ENCODE measurements around the gene FGR.

The FGR gene

DNA sequence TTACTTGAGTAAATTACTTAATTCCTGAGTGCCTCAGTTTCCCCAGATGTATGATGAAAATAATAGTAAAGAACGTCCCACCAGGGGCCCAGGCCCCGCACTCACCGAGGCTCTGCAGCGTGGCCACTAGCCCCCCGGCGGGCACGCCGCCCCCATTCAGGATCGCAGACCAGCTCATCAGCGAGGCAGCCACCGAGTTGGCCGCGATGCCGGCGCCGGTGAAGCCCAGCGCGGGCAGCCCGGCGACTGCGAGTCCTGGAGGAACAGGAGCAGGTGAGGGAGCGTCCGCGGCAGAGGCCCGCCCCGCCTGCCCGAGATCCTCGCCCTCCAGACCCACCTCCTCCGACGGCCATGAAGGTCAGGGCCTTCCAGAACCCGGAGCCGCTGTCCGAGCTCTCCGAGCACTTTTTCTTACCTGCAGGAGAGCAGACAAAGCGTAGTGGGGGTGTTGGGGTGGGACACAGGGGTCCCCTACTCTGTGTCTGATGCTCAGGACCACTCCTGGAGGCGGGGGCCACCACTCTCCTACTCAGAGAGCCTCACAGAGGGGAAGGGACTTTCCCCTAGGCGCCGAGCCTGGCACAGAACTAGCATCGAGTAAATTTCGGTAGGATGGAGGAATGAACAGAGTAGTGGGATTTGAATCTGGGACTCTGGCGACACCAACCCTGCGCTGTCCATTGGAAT, 33.3 kb upstream of the FGR start:
- Histone ChIP-seq H3K9me3 (ENCODE audit: control insufficient read depth, low read depth, low read length) (no peaks in the 10 kb centered on the region), H3K9ac (ENCODE audit: low read length) (no peak overlapping the region), H3K4me3 (ENCODE audit: low read length) (no peak overlapping the region), H3K36me3 (ENCODE audit: control insufficient read depth, low read depth, low read length) (no peaks in the 10 kb centered on the region), H3K27me3 (ENCODE audit: control insufficient read depth, insufficient read depth, low read length) (peaks cover 11% of the 10 kb centered on the region), H3K27ac (ENCODE audit: low read length) (no peak overlapping the region), H3K4me1 (ENCODE audit: control insufficient read depth, low read depth, low read length) (peaks cover 13% of the 10 kb centered on the region)

GRCh38 chr1:27666791-27667254, 31.8 kb upstream of the FGR start:
- no peak overlapping the region for H3K9ac ChIP-seq (ENCODE audit: low read length)
- peaks cover 11% of the 10 kb centered on the region for H3K4me1 ChIP-seq (ENCODE audit: control insufficient read depth, low read depth, low read length)
- no peak overlapping the region for H3K27ac ChIP-seq (ENCODE audit: low read length)
- no peaks in the 10 kb centered on the region for H3K36me3 ChIP-seq (ENCODE audit: control insufficient read depth, low read depth, low read length)
- H3K9me3 ChIP-seq (ENCODE audit: control insufficient read depth, low read depth, low read length), result no peaks in the 10 kb centered on the region
- H3K4me3 ChIP-seq (ENCODE audit: low read length), result no peak overlapping the region
- H3K27me3 ChIP-seq (ENCODE audit: control insufficient read depth, insufficient read depth, low read length), result peaks cover 11% of the 10 kb centered on the region

DNA sequence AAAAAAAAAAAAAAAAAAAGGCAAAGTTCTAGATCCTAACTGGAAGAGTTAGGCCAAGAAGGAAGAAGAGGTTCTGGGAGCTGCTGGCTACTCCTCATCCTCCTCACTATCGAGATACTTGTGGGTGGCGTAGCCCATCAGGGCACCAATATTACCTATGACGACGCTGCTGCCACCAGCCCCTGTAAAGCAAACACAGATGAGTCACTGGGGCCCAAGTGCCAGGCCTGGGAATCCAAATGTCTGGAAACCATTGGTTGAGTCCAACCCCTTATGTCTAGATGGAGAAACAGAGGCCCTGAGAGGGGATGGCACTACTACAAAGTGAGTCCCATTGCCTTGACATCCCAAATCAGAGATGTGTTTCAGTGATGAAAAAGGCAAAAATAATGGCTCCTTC, 31.3 kb upstream of the FGR start:
- H3K36me3 ChIP-seq (ENCODE audit: control insufficient read depth, low read depth, low read length), result no peaks in the 10 kb centered on the region
- H3K27ac ChIP-seq (ENCODE audit: low read length), result no peak overlapping the region
- H3K4me3 ChIP-seq (ENCODE audit: low read length), result no peak overlapping the region

GRCh38 chr1:27665016-27665651, 30.1 kb upstream of the FGR start:
- no peak overlapping the region for H3K4me3 ChIP-seq (ENCODE audit: low read length)
- no peaks in the 10 kb centered on the region for H3K9me3 ChIP-seq (ENCODE audit: control insufficient read depth, low read depth, low read length)
- no peaks in the 10 kb centered on the region for H3K36me3 ChIP-seq (ENCODE audit: control insufficient read depth, low read depth, low read length)
- peaks cover 12% of the 10 kb centered on the region for H3K4me1 ChIP-seq (ENCODE audit: control insufficient read depth, low read depth, low read length)
- H3K27ac ChIP-seq (ENCODE audit: low read length), result no peak overlapping the region
- peaks cover 10% of the 10 kb centered on the region for H3K27me3 ChIP-seq (ENCODE audit: control insufficient read depth, insufficient read depth, low read length)
- no peak overlapping the region for H3K9ac ChIP-seq (ENCODE audit: low read length)

More for the DNA sequence above, 31.3 kb upstream of the FGR start:
- Histone ChIP-seq H3K27me3 (ENCODE audit: control insufficient read depth, insufficient read depth, low read length) (peaks cover 11% of the 10 kb centered on the region), H3K9me3 (ENCODE audit: control insufficient read depth, low read depth, low read length) (no peaks in the 10 kb centered on the region), H3K4me1 (ENCODE audit: control insufficient read depth, low read depth, low read length) (peaks cover 8% of the 10 kb centered on the region), H3K9ac (ENCODE audit: low read length) (no peak overlapping the region)

DNA sequence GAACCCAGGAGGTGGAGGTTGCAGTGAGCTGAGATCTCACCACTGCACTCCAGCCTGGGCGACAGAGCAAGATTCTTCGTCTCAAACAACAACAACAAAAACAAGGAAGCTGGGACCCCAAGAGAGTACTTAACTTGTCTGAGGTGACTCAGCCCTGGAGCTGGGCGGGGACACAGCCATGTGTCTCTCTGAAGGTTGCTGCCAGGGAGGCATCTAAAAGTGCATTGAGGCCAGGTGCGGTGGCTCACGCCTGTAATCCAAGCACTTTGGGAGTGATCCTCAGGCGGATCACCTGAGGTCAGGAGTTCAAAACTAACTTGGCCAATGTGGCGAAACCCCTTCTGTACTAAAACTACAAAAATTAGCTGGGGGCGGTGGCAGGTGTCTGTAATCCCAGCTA, 29.3 kb upstream of the FGR start:
- Histone ChIP-seq H3K27me3 (ENCODE audit: control insufficient read depth, insufficient read depth, low read length) (peaks cover 4% of the 10 kb centered on the region), H3K27ac (ENCODE audit: low read length) (no peak overlapping the region), H3K9ac (ENCODE audit: low read length) (no peak overlapping the region), H3K36me3 (ENCODE audit: control insufficient read depth, low read depth, low read length) (no peaks in the 10 kb centered on the region), H3K9me3 (ENCODE audit: control insufficient read depth, low read depth, low read length) (no peaks in the 10 kb centered on the region), H3K4me3 (ENCODE audit: low read length) (no peak overlapping the region), H3K4me1 (ENCODE audit: control insufficient read depth, low read depth, low read length) (peaks cover 15% of the 10 kb centered on the region)

- H3K4me1 ChIP-seq (ENCODE audit: control insufficient read depth, low read depth, low read length), result peaks cover 21% of the 10 kb centered on the region
- H3K9me3 ChIP-seq (ENCODE audit: control insufficient read depth, low read depth, low read length), result no peaks in the 10 kb centered on the region
- H3K27me3 ChIP-seq (ENCODE audit: control insufficient read depth, insufficient read depth, low read length), result peaks cover 8% of the 10 kb centered on the region
- H3K4me3 ChIP-seq (ENCODE audit: low read length), result no peak overlapping the region
- H3K9ac ChIP-seq (ENCODE audit: low read length), result no peak overlapping the region
- no peak overlapping the region for H3K27ac ChIP-seq (ENCODE audit: low read length)
- no peaks in the 10 kb centered on the region for H3K36me3 ChIP-seq (ENCODE audit: control insufficient read depth, low read depth, low read length)
Measured at GRCh38 chr1:27662707-27663393, 27.9 kb upstream of the FGR start.

GRCh38 chr1:27662261-27662660, 27.3 kb upstream of the FGR start:
- Histone ChIP-seq H3K27me3 (ENCODE audit: control insufficient read depth, insufficient read depth, low read length) (peaks cover 8% of the 10 kb centered on the region), H3K4me1 (ENCODE audit: control insufficient read depth, low read depth, low read length) (peaks cover 21% of the 10 kb centered on the region), H3K27ac (ENCODE audit: low read length) (no peak overlapping the region), H3K4me3 (ENCODE audit: low read length) (no peak overlapping the region), H3K9ac (ENCODE audit: low read length) (no peak overlapping the region), H3K9me3 (ENCODE audit: control insufficient read depth, low read depth, low read length) (no peaks in the 10 kb centered on the region), H3K36me3 (ENCODE audit: control insufficient read depth, low read depth, low read length) (no peaks in the 10 kb centered on the region)

DNA sequence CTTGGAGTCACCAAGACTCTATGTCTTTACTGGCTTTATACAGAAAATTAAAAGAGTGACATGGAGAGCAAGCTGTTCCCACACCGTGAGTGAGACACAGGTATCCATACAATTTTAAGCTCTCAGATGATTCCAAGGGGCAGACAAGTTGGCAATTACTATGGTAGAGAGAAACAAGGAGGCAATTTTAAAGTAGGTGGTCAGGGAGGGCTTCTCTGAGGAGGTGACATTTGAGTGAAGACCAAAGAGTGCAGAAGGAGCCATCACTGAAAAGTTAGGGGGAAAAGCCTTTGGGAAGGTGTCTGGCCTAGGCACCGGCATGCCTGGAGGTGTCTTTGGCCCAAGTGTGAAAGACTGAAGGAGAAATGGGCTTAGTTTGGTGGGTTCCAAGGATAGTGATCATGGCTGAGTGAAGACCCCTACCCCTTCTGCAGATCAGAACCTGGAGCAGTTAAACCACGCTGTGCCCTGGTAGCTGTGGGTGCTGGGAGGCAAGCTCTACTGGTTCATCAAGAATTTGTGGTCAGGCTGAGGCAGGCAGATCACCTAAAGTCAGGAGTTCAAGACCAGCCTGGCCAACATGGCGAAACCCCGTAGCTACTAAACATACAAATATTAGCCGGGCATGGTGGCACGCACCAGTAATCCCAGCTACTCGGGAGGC, 26.6 kb upstream of the FGR start:
- Histone ChIP-seq H3K36me3 (ENCODE audit: control insufficient read depth, low read depth, low read length) (no peaks in the 10 kb centered on the region), H3K27me3 (ENCODE audit: control insufficient read depth, insufficient read depth, low read length) (peaks cover 8% of the 10 kb centered on the region), H3K9ac (ENCODE audit: low read length) (no peak overlapping the region), H3K27ac (ENCODE audit: low read length) (no peak overlapping the region), H3K9me3 (ENCODE audit: control insufficient read depth, low read depth, low read length) (no peaks in the 10 kb centered on the region), H3K4me1 (ENCODE audit: control insufficient read depth, low read depth, low read length) (peaks cover 21% of the 10 kb centered on the region), H3K4me3 (ENCODE audit: low read length) (no peak overlapping the region)

- H3K9ac ChIP-seq (ENCODE audit: low read length), result no peak overlapping the region
- peaks cover 29% of the 10 kb centered on the region for H3K4me1 ChIP-seq (ENCODE audit: control insufficient read depth, low read depth, low read length)
- peak overlapping the region; percentile 8 for H3K4me3 ChIP-seq (ENCODE audit: low read length)
Measured at GRCh38 chr1:27660300-27660835, 25.4 kb upstream of the FGR start.

GRCh38 chr1:27659497-27660299, 24.7 kb upstream of the FGR start:
- Histone ChIP-seq H3K27me3 (ENCODE audit: control insufficient read depth, insufficient read depth, low read length) (peaks cover 8% of the 10 kb centered on the region), H3K4me1 (ENCODE audit: control insufficient read depth, low read depth, low read length) (peaks cover 32% of the 10 kb centered on the region), H3K36me3 (ENCODE audit: control insufficient read depth, low read depth, low read length) (no peaks in the 10 kb centered on the region), H3K27ac (ENCODE audit: low read length) (no peak overlapping the region), H3K9me3 (ENCODE audit: control insufficient read depth, low read depth, low read length) (no peaks in the 10 kb centered on the region), H3K9ac (ENCODE audit: low read length) (peak overlapping the region; percentile 2), H3K4me3 (ENCODE audit: low read length) (peak overlapping the region; percentile 49)

More at GRCh38 chr1:27660300-27660835, 25.4 kb upstream of the FGR start:
- no peaks in the 10 kb centered on the region for H3K9me3 ChIP-seq (ENCODE audit: control insufficient read depth, low read depth, low read length)
- peaks cover 8% of the 10 kb centered on the region for H3K27me3 ChIP-seq (ENCODE audit: control insufficient read depth, insufficient read depth, low read length)
- no peak overlapping the region for H3K27ac ChIP-seq (ENCODE audit: low read length)
- no peaks in the 10 kb centered on the region for H3K36me3 ChIP-seq (ENCODE audit: control insufficient read depth, low read depth, low read length)
